Stimulated activated CD4-positive, alpha-beta T cell treated with anti-CD3 and anti-CD28 coated beads, Interleukin-1b, Interleukin-23, amount 100 ng/mL, for 4 hours (primary cell): Measurements from ENCODE around the gene IL9.

Experiments
- DNase-seq, 2 donors: peaks; one replicate each; pipeline ENCODE4 v3.0.0-alpha.2; 2020; ENCODE audit warnings: low read depth in 2 of 2

Gene IL9

GRCh38 chr5:135891268-135891667 lies 4.4 kb downstream of the IL9 start:
- DNase-seq: no peak

- DNase-seq: no peak
Measured at GRCh38 chr5:135890867-135891266, 4.8 kb downstream of the IL9 start.

GRCh38 chr5:135890296-135890695 lies 5.3 kb downstream of the IL9 start:
- no peak for DNase-seq

GRCh38 chr5:135887881-135888614 lies 7.6 kb downstream of the IL9 start:
- DNase-seq: no peak

- DNase-seq: peak; percentile 26 to 45
Measured at GRCh38 chr5:135887447-135887864, 8.2 kb downstream of the IL9 start.

- no peak for DNase-seq
Measured at GRCh38 chr5:135886136-135886535, 9.5 kb downstream of the IL9 start.

GRCh38 chr5:135885031-135885430 lies 10.6 kb downstream of the IL9 start:
- DNase-seq: no peak

GRCh38 chr5:135883441-135883840 lies 12.2 kb downstream of the IL9 start:
- no peak for DNase-seq

GRCh38 chr5:135883026-135883425 lies 12.6 kb downstream of the IL9 start:
- no peak for DNase-seq

GRCh38 chr5:135881819-135882218 lies 13.8 kb downstream of the IL9 start:
- DNase-seq: no peak

- DNase-seq: no peak
Measured at GRCh38 chr5:135881244-135881643, 14.4 kb downstream of the IL9 start.

GRCh38 chr5:135880801-135881200 lies 14.8 kb downstream of the IL9 start:
- no peak for DNase-seq

- DNase-seq: no peak
Measured at GRCh38 chr5:135880278-135880677, 15.4 kb downstream of the IL9 start.

- no peak for DNase-seq
Measured at GRCh38 chr5:135879591-135879990, 16.1 kb downstream of the IL9 start.

GRCh38 chr5:135878156-135878620 lies 17.5 kb downstream of the IL9 start:
- DNase-seq: no peak

- no peak for DNase-seq
Measured at GRCh38 chr5:135877570-135878155, 18.0 kb downstream of the IL9 start.

- no peak for DNase-seq
Measured at GRCh38 chr5:135876146-135876545, 19.5 kb downstream of the IL9 start.

GRCh38 chr5:135875567-135875966 lies 20.1 kb downstream of the IL9 start:
- DNase-seq: no peak

GRCh38 chr5:135874461-135874860 lies 21.2 kb downstream of the IL9 start:
- no peak for DNase-seq

- no peak for DNase-seq
Measured at GRCh38 chr5:135873831-135874230, 21.8 kb downstream of the IL9 start.

- no peak for DNase-seq
Measured at GRCh38 chr5:135871268-135871915, 24.2 kb downstream of the IL9 start.

- DNase-seq: no peak
Measured at GRCh38 chr5:135869935-135870334, 25.7 kb downstream of the IL9 start.

- no peak for DNase-seq
Measured at GRCh38 chr5:135869276-135869675, 26.4 kb downstream of the IL9 start.
